ENCODE data around the gene CALB2.
"Not testable (repeated sequence)": the region's sequence is repeated elsewhere in the genome, so short reads cannot be mapped to it uniquely, and the experiment has no call there.

The CALB2 gene

DNA sequence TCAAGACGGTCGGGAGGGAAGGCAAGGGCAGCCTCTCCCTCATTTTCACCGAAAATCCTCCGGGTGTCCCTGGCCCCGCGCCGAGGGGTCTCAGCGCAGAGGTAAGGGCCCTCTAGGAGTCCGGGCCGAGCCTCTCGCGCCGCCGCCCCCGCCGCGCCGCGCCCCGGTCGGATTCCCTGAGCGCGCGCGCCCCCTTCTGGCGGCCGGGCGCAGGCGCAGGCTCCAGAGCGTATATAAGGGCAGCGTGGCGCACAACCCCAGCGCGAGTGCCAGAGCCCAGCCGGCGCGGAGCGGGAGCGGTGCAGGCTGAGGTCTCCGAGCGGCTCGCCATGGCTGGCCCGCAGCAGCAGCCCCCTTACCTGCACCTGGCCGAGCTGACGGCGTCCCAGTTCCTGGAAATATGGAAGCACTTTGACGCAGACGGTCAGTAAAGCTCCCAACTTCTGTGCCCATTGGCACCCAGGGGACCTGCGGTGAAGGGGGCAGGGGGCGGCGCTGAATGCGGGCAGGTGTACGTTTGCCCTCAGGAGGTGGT lies at the start of gene CALB2:
CALB2 (plus strand) TSS at position 260 of the 535 bp plus-strand sequence; CDS start at position 330, 70 bp downstream.
- DNase-seq, result peak; percentile 86

- peak; percentile 66 for DNase-seq
Observed at GRCh38 chr16:71311553-71312158, 46.9 kb upstream of the CALB2 start.

DNA sequence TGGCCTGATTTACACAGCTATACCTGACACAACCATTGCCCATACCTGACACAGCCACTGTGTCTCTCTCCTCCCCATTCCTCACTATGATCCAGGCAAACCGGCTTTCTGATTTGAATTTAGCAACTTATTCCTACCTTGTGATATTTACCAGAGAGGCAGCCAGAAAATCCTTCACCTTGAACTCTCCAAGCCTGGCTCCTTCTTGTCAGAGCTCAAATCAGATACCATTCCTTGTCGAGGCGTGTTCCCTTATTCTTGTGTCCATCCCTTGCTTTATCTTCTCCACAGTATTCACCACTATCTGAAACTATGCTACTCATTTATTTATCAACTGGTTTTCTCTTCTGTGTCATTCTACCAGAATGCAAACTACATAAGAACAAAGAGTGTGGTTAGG lies 44.9 kb upstream of the CALB2 start:
- DNase-seq, result not testable (repeated sequence)

DNA sequence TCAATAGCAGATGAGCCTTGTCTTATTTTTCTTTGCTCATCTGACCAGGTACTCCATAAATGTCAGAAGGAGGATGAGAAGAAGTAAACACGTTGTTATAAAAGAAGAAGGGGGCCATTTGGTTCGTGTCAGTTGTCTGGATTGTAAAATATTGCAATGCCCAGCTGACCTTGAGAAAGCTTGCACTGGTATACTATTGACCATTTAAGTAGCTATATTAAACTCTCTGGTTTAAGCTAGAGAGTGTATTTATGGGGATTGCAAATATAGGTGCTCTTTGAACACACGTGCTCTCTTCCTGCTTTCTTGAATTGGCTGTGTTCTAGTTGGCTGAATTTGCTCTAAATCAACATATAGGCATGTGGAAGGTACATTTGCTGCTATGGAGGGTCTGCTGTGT lies 43.3 kb upstream of the CALB2 start:
- DNase-seq, result no peak

- no peak for DNase-seq
Observed at GRCh38 chr16:71319999-71320398, 38.5 kb upstream of the CALB2 start.

GRCh38 chr16:71327720-71328119 lies 30.8 kb upstream of the CALB2 start:
- DNase-seq, result no peak

DNA sequence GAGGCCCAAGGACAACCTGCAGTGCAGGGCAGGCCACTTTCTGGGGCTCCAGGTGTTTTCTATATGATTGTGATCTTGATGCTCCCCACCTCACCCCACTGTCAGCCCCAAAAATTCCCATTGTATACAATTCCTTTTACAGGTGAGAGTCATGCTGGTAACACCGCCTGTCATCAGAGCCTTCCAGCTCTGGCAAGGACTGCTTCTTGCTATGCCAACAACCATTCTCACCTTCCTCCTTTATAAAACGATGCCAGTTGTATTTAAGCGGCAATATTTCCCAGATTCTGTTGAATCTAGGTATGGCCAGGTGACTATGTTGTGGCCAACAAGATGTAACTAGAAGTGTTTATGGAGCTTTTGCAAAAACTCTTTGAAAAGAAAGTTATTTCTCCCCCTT lies 30.4 kb upstream of the CALB2 start:
- no peak for DNase-seq

DNA sequence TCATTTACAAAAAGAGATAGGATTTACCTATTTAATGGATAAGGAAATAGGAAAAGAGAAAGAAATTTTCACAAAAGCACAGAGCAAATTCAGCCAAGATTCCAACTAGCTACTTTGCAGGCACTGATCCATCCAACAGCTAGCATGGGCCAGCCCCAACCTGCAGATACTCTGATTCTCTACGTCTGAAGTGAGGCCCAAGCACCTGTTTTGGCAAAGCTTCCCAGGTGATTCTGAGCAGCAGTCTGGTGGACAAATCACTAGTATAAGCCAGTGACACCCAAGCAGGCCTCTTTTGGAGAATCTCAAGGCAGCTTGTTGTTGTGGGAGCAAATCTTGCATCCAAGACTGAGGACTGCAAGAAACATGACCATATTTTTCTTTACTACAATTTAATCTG lies 20.9 kb upstream of the CALB2 start:
- DNase-seq, result no peak

- no peak for DNase-seq
Observed at GRCh38 chr16:71338193-71338592, 20.3 kb upstream of the CALB2 start.

DNA sequence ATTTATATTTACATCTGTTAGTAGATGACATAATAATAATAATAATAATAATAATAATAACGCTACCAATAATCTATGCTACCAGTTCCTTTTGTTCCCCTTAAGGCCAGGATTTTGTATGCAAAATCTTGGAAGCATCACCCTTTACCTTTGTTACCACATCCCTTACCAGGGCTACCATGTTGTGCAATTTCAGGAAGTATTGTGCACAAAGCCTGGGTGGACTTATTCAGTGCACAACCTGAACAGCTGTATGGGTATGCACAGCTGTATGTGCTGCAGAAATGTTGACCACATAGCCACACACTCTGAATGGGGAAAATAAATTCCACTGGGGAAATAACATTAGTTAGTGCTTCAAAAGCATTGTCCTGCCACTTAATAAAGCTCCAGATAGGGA lies 19.9 kb upstream of the CALB2 start:
- no peak for DNase-seq

DNA sequence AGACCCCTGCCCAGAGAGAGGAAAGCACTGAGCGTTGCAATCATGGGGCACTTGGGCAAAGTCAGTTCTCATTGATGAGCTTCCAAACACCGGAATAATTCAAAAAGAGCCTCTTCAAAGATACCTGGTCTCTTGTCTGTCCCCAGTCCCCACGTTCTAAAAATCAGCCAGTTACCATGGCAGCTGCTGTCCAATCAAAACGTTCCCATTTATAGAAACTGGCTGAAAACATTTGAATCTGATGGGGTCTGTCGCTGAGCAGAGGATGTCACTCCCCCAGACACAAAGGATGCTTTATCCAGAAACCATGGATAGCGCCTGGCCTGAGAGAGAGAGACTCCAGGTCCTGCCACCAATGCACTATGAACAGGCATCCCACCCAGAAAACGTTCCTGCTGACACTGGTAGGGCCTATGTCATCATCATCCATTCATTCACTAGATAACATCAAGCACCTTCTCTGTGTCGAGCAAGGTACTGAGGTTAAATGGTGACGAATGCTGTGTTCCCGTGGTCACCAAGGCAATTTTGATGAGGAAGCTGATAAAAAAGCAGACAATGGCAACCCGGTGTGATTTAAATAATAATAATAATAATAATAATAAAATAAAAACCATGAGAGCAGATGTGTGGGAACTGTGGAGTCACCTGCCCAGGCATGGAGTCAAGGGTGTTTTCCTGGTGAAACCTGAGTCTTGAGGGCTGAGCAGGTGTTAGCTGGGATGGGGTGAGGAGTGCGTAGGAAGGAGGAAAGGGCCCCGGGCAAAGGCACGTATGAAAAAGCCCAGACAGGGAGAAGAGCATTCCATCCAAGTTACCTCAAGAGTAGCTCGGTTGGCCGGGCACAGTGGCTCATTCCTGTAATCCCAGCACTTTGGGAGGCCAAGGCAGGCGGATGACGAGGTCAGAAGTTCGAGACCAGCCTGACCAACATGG lies 19.0 kb upstream of the CALB2 start:
- DNase-seq, result no peak

DNA sequence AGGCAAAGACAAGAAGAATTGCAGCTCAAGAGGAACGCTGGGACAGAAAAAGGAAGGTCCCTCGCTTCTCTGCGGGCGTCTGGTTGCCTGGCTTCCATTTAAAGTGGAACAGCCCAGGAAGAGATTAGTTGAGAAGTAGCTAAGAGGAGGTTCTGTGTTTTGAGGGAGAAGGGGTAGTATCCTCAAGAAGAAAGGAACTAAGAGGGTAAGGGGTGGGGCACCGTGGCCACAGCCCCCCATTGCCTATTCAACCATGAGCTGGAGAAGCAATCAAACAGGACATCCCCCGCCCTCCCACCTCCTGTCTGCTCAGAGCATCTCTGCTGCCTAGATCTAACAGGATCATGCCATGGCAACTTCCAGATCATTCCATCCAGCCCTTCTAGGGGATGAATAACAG lies 18.1 kb upstream of the CALB2 start:
- DNase-seq, result no peak

GRCh38 chr16:71341881-71342280 lies 16.6 kb upstream of the CALB2 start:
- DNase-seq, result no peak

- DNase-seq, result no peak
Observed at GRCh38 chr16:71343078-71343477, 15.4 kb upstream of the CALB2 start.

- no peak for DNase-seq
Observed at GRCh38 chr16:71344315-71344905, 14.1 kb upstream of the CALB2 start.

DNA sequence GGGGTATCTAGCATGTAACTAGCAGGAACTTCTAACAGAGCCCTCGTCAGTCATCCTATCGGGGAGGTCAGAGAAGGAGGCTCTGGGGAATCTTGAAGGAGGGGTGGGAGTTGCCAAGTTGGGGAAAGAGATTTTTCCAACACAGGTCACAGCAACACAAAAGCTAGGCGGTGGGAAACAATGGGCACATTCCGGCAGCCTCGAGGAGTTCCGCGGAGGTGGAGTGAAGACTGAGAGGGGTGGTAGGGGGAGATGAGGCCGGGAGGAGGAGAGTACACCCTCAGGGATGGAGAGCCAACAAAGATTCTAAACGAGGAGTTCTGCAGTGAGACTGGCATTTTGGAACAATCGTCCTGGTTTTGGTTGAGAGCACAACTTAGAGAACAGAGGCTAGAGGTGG lies 13.5 kb upstream of the CALB2 start:
- no peak for DNase-seq

GRCh38 chr16:71347146-71347545 lies 11.4 kb upstream of the CALB2 start:
- no peak for DNase-seq

DNA sequence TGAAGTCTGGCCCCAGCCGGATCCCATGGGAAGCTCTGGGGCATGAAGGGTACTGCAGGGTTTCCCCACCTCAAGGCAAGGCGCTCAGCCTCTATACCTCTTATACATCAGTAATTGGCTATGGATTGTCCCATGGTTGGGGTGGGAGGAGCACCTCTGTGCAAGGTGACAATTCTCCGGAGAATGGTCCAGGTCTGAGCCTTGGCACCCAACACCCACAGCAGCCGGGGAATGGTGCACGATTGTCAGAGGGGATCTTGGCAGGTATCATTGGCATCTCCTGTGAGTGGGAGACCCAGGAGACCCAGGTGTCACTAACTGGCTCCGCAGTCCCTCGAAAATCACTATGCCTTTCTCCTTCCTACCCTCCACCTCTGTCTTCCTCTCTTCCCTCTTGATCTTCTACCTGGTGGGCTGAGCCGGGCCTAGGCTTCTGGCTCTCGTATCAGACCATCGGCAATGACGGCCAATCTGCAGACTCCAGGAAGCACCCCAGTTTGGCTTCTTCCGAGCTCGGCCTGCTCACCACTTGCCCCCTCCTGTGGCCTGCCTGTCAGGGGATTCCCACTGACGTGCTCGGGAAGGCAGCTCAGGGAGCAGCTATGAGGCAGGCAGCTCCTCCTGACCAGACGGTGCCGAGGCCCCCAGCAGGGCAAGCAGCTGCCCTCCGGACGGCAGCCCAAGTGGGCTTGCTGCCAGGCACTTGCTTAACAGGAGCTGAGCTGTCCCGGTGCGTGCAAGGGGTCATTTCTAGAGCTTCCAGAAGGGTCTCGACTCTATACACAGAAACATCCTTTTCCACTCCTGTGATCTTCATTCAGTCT lies 10.0 kb upstream of the CALB2 start:
- no peak for DNase-seq

GRCh38 chr16:71350821-71351557 lies 7.5 kb upstream of the CALB2 start:
- no peak for DNase-seq

DNA sequence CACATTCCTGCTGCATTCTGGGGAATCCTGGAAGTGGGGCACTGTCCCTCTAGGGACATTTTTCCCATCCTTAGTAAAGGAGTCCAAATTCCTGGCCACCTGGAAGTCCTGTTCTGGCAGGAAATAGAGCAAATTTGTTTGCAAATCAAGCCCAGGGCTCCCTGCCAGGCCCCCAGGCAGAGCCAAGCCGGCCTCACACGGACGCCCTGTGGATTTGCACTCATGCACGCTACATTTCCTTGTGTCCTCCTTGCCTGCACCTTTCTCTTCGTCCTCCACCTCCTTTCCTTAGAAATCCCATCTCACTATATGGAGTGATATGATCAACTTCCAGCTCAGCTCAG lies 7.0 kb upstream of the CALB2 start:
- DNase-seq, result no peak

- no peak for DNase-seq
Observed at GRCh38 chr16:71352466-71352865, 6.1 kb upstream of the CALB2 start.

DNA sequence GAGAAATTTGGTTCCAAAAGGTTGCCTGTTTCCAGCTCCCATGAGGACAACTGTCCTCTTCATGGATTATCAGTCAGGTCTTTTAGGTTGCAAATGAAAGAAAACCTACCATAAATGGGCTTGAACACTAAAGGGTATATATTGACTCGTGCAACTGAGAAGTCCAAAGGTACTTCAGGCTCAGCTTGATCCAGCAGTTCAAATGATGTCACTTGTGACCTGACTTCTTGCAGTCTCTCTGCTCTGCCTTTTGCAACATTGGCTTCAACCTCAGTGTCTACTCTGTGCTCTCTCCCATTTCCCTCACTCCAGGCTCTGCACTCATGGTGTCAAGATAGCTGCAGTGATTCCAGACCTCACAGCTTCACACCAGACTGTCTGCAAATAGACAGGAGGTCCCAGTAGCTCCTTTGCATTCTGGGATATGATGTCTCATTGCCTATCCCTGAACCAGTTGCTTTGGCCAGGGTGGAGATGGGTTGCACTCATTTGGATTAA lies 5.5 kb upstream of the CALB2 start:
- no peak for DNase-seq

Measured in activated effector memory CD4-positive, alpha-beta T cell treated with anti-CD3 and anti-CD28 coated beads, Interleukin-2, amount 50 U/mL, for 16 hours (primary cell).